ENCODE measurements around the gene HSF2BP.
A peak's percentile ranks its signal among the peaks of the same experiment; 100 is the strongest.

Gene HSF2BP

DNA sequence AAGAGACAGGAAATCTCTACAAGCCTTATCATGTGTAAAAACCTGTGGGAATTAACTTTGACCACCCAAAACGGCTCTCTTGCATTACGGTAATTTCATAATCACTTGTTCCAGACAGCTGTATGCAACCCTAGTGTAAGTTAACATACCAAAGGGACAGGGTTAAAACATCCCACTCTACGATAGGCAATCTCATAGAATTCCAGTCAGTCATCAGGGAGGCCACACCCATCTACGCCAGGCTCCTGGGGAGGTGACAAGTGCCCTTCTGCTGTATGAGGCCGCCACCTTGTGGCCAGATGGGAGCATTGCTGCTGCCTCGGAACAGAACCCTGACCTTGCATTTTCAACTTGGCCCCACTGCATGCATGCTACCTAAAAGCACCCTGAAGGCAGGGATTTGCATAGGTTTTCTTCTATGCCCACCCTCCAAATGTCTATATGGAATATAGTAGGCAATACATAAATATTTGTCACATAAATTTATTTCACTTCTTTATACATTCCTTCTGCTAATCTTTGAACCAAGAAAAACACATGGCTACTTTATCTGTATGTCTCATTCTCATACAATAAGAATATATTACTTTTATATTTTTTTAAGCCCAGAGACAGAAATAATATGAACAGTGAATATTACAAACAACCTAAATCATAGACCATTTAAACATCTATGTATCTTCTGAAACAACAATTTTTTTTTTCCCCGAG is 12.6 kb downstream of the HSF2BP start:
- no peak overlapping the region for H3K4me3 ChIP-seq (ENCODE audit: low read depth, low read length)
- TF ChIP-seq MYC (IDR thresholded peaks at IDR 0.05; ENCODE audit: low read depth, low read length), result no peak
- TF ChIP-seq, protein P1, sequence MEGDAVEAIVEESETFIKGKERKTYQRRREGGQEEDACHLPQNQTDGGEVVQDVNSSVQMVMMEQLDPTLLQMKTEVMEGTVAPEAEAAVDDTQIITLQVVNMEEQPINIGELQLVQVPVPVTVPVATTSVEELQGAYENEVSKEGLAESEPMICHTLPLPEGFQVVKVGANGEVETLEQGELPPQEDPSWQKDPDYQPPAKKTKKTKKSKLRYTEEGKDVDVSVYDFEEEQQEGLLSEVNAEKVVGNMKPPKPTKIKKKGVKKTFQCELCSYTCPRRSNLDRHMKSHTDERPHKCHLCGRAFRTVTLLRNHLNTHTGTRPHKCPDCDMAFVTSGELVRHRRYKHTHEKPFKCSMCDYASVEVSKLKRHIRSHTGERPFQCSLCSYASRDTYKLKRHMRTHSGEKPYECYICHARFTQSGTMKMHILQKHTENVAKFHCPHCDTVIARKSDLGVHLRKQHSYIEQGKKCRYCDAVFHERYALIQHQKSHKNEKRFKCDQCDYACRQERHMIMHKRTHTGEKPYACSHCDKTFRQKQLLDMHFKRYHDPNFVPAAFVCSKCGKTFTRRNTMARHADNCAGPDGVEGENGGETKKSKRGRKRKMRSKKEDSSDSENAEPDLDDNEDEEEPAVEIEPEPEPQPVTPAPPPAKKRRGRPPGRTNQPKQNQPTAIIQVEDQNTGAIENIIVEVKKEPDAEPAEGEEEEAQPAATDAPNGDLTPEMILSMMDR (IDR thresholded peaks at IDR 0.05; ENCODE audit: low read depth, low read length), result peak; percentile 94
- DNase-seq (ENCODE audit: low read depth), result peak; percentile 89

GRCh38 chr21:43645976-43646375 is 13.3 kb downstream of the HSF2BP start:
- TF ChIP-seq POLR2A (IDR thresholded peaks at IDR 0.05; ENCODE audit: extremely low read depth, insufficient read length) (no peak), MYC (IDR thresholded peaks at IDR 0.05; ENCODE audit: low read depth, low read length) (no peak)
- TF ChIP-seq, protein P1 (IDR thresholded peaks at IDR 0.05; ENCODE audit: low read depth, low read length), result no peak
- TF ChIP-seq, protein P2, sequence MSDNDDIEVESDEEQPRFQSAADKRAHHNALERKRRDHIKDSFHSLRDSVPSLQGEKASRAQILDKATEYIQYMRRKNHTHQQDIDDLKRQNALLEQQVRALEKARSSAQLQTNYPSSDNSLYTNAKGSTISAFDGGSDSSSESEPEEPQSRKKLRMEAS (IDR thresholded peaks at IDR 0.05; ENCODE audit: low read depth, low read length), result no peak
- DNase-seq (ENCODE audit: low read depth), result no peak
- no peak overlapping the region for H3K4me3 ChIP-seq (ENCODE audit: low read depth, low read length)

- H3K4me3 ChIP-seq (ENCODE audit: low read depth, low read length), result no peak overlapping the region
- peak; percentile 89 for DNase-seq (ENCODE audit: low read depth)
- TF ChIP-seq MYC (IDR thresholded peaks at IDR 0.05; ENCODE audit: low read depth, low read length) (peak; percentile 64), POLR2A (IDR thresholded peaks at IDR 0.05; ENCODE audit: extremely low read depth, insufficient read length) (no peak)
- TF ChIP-seq, protein P2 (IDR thresholded peaks at IDR 0.05; ENCODE audit: low read depth, low read length), result no peak
- TF ChIP-seq, protein P1 (IDR thresholded peaks at IDR 0.05; ENCODE audit: low read depth, low read length), result peak; percentile 53
Measured at GRCh38 chr21:43645136-43645891, 14.0 kb downstream of the HSF2BP start.

- no peak for DNase-seq (ENCODE audit: low read depth)
- TF ChIP-seq, protein P1 (IDR thresholded peaks at IDR 0.05; ENCODE audit: low read depth, low read length), result no peak
- TF ChIP-seq, protein P2 (IDR thresholded peaks at IDR 0.05; ENCODE audit: low read depth, low read length), result no peak
- TF ChIP-seq POLR2A (IDR thresholded peaks at IDR 0.05; ENCODE audit: extremely low read depth, insufficient read length) (no peak), MYC (IDR thresholded peaks at IDR 0.05; ENCODE audit: low read depth, low read length) (no peak)
- no peak overlapping the region for H3K4me3 ChIP-seq (ENCODE audit: low read depth, low read length)
Measured at GRCh38 chr21:43644609-43645008, 14.7 kb downstream of the HSF2BP start.

DNA sequence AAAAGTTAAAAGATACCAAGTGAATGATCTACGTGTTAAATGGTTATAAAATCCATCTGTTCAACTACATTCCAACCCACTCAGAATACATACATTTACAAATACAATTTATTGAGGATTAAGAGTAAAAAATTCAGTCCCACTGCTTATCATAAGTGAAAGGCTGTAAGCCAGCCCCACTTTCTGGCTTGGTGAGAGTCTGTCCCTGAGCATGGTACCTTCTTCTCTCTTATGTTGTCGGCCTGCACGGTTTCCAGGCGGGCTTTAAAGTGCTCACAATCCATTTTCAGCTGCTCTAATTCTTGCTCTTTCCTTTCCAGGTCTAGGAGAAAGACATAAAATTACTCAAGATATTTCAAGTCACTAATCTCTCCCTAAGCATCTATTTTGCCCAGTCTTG is 15.2 kb downstream of the HSF2BP start:
- TF ChIP-seq MYC (IDR thresholded peaks at IDR 0.05; ENCODE audit: low read depth, low read length) (no peak), POLR2A (IDR thresholded peaks at IDR 0.05; ENCODE audit: extremely low read depth, insufficient read length) (no peak)
- TF ChIP-seq, protein P1 (IDR thresholded peaks at IDR 0.05; ENCODE audit: low read depth, low read length), result no peak
- TF ChIP-seq, protein P2 (IDR thresholded peaks at IDR 0.05; ENCODE audit: low read depth, low read length), result no peak
- DNase-seq (ENCODE audit: low read depth), result no peak

More for the DNA sequence above, 15.2 kb downstream of the HSF2BP start:
- no peak overlapping the region for H3K4me3 ChIP-seq (ENCODE audit: low read depth, low read length)

All from NB4 (cell line).